ENCODE data around the gene HSCB. TPM values are rescaled to one million over a fixed set of nuclear protein-coding genes. Genes with fewer than 3 reads are reported as not detected.
"Not testable (repeated sequence)": the region's sequence is repeated elsewhere in the genome, so short reads cannot be mapped to it uniquely, and the experiment has no call there.

The HSCB gene
- total and polyA plus RNA-seq, 12 donors = 7.1 to 16.8 (median 9.0) TPM

DNA sequence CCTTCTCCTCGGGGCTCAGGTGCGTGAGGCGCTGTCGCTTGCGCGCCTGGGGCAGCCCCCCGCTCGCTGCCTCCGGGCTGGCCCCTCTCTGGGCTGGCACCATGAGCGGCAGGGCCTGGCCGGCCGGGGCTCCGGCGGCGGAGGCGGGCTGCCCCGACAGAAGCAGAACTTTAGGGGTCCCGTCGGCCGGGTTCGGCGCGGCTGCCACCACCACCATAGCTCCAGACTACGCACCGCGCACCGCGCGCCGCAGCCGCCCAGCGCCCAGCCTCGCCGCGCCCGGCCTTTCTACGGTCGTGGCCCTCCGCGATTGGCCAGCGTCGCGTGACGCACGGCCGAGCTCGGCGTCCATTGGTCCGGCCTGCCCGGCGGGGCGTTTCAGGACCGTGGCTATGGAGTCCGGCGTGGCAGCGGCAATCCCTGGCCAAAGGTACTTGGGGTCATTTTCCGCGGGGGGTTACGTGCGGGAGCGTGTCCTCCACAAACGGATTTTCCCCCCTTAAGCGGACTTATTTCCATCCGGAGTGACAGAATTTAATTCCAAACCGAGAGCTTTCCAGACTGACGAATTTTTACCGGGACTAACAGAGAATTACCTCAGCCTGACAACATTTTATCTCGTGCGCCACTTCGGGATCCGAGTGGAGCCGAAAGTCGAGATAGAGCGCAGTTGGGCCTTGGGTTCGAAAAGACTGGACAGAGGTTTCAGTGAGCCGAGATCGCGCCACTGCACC, 58.6 kb downstream of the HSCB start, which contains the start of gene XBP1:
XBP1 (minus strand) TSS at position 262 of the 734 bp plus-strand sequence.
- intact Hi-C loops (cut with DNase I) = loop anchor here in 2 of 10 donors (1.0 kb wide), 2 partner anchors 29 to 58 kb away; partner anchors contain the start of gene HSCB (in 1 of the 2)
- ATAC-seq (peak; percentile 97 to 99 (median 98)), DNase-seq (peak; percentile 93 to 96)
- Histone ChIP-seq H3K9me3 (no peaks in the 10 kb centered on the region), H3K4me3 (peak within 1 kb of the TSS; percentile 39 to 96 (median 88)), H3K27me3 (no peaks in the 10 kb centered on the region), H3K4me1 (peaks cover 11 to 62% (median 55%) of the 10 kb centered on the region in 9 donors), H3K27ac (peak within 1 kb of the TSS; percentile 93 to 100 (median 100)), H3K36me3 (peaks cover 0 to 45% (median 20%) of the 10 kb centered on the region in 9 donors)
- WGBS, 2 donors = 0% methylated on average over 75 to 78 of the region's 78 CpGs
- TF ChIP-seq, protein P1, sequence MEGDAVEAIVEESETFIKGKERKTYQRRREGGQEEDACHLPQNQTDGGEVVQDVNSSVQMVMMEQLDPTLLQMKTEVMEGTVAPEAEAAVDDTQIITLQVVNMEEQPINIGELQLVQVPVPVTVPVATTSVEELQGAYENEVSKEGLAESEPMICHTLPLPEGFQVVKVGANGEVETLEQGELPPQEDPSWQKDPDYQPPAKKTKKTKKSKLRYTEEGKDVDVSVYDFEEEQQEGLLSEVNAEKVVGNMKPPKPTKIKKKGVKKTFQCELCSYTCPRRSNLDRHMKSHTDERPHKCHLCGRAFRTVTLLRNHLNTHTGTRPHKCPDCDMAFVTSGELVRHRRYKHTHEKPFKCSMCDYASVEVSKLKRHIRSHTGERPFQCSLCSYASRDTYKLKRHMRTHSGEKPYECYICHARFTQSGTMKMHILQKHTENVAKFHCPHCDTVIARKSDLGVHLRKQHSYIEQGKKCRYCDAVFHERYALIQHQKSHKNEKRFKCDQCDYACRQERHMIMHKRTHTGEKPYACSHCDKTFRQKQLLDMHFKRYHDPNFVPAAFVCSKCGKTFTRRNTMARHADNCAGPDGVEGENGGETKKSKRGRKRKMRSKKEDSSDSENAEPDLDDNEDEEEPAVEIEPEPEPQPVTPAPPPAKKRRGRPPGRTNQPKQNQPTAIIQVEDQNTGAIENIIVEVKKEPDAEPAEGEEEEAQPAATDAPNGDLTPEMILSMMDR (IDR thresholded peaks at IDR 0.05) = no peak

DNA sequence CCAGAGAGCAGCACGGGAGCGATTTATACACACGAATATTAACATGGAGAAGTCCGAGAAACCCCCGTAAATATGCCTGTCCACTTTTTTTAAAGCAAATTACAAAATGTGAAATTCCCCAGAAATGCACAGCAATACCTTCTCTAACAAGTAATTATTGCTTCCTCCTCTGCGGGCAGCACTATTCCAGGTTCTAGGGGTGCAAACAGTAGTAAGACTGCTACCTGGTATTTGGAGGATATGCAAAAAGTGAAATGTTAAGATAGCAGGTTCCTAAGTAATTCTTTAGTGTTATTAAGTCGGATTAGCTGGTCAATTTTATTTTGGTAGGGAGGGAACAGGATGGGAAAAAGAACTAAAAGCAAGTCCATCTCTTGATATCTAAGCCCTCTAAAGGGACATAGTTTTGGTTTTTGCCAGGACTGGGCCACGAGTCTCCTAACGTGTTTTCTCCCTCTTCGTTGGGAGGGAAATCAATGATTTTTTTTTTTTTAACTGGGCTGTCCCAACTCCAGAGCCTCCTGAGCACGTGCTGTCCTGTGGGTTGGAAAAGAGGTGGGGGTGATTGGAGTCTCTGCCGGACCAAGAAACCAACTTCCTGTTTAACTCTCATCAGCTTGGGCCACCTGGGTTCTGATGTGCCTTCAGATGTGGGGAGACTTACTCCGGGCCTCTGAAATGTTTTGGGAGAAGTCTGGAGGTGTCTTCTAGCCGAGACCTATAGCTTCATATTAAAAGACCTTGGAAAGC, 60.2 kb downstream of the HSCB start:
- TF ChIP-seq, protein P1 (IDR thresholded peaks at IDR 0.05) = no peak
- H3K27ac ChIP-seq = peak overlapping the region in 5 of 10 donors; percentile 99 to 100 (median 100)
- H3K4me1 ChIP-seq = peaks cover 11 to 47% (median 40%) of the 10 kb centered on the region in 9 donors
- intact Hi-C loops (cut with DNase I) = loop anchor here in 1 of 10 donors (1.0 kb wide), 1 partner anchor 31 kb away; no protein-coding TSS in a partner anchor
- WGBS, 2 donors = 57 to 61% methylated on average over 14 of the region's 14 CpGs
- ATAC-seq (no peak), DNase-seq (peak in 1 of 2 donors; percentile 13)
- peaks cover 0 to 34% (median 9%) of the 10 kb centered on the region in 9 donors for H3K36me3 ChIP-seq
- peak overlapping the region in 8 of 10 donors; percentile 4 to 96 (median 92) for H3K4me3 ChIP-seq
- H3K9me3 ChIP-seq = no peaks in the 10 kb centered on the region
- no peaks in the 10 kb centered on the region for H3K27me3 ChIP-seq

DNA sequence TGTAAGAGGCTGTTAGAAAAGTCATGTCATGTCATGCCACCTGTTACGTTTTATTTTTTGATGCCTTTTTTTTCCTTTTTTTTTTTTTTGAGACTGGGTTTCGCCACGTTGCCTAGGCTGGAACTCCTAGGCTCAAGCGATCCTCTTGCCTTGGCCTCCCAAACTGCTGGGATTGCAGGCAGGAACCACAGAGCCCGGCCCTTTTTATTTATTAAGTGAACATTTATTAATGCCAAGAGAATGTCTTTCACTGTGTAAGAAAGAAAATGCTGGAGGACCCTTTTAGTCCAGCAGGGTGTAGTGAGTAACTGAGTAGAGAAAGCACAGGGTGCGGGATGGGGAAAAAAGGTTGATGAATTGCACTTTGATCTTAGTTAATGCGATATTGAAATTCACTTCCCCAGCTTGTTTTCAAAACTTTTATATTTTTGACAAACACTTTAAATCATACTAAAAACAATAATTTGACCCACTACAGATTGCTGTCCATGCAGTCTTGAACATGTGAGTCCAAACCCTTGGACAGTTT, 60.8 kb downstream of the HSCB start:
- Histone ChIP-seq H3K27me3 (no peaks in the 10 kb centered on the region), H3K9me3 (no peaks in the 10 kb centered on the region), H3K4me1 (peaks cover 11 to 41% (median 33%) of the 10 kb centered on the region in 9 donors), H3K4me3 (peak overlapping the region in 3 of 10 donors; percentile 4 to 96 (median 93)), H3K36me3 (peaks cover 0 to 30% (median 2%) of the 10 kb centered on the region in 9 donors), H3K27ac (peak overlapping the region in 3 of 10 donors; percentile 99 to 100 (median 100))
- ATAC-seq (no peak), DNase-seq (no peak)
- WGBS, 2 donors = 84 to 85% methylated on average over 7 of the region's 7 CpGs
- TF ChIP-seq, protein P1 (IDR thresholded peaks at IDR 0.05) = no peak
- intact Hi-C loops (cut with DNase I) = no loop called here

DNA sequence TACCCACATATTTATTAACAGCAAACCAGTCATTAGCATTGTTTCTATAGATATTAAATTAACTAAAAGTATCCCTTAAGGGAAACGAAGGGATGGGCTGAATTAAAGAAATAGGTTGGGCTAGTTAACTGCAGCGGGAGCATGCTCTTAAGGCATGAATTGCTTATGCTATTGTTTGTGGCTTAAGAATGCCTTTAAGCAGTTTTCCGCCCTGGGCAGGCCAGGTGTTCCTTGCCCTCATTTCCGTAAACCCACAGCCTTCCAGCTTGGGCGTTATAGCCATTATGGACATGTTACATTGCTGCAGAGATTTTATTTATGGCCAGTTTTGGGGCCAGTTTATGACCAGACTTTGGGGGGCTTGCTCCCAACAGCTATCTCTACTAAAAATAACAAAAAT, 63.6 kb downstream of the HSCB start:
- Histone ChIP-seq H3K36me3 (peaks cover 0 to 34% (median 0%) of the 10 kb centered on the region in 9 donors), H3K4me1 (peaks cover 4 to 50% (median 17%) of the 10 kb centered on the region in 9 donors)
- H3K9me3 ChIP-seq; H3K27ac ChIP-seq; intact Hi-C loops (cut with DNase I); ATAC-seq; DNase-seq; H3K27me3 ChIP-seq; H3K4me3 ChIP-seq: not testable (repeated sequence)
- 94 to 96% methylated on average over 5 of the region's 5 CpGs for WGBS, 2 donors

Other genes starting within 250 kb of the HSCB start
- gene TTC28, start 62.2 kb upstream of the HSCB start, total RNA-seq = 10 to 100 TPM in 9 of 10 donors, 1 to 10 TPM in 1; 9.9 to 27.7 (median 20.9) TPM
- 1 to 10 TPM; 2.1 to 6.4 TPM for gene TTC28, start 62.2 kb upstream of the HSCB start, polyA plus RNA-seq
- 1 to 10 TPM in 7 of 10 donors, under 1 TPM in 3; 0.74 to 8.0 (median 1.6) TPM for gene CHEK2, start 219 bp upstream of the HSCB start, total RNA-seq
- gene CHEK2, start 219 bp upstream of the HSCB start, polyA plus RNA-seq = 1 to 10 TPM; 2.8 to 6.1 TPM
- 10 to 100 TPM in 7 of 10 donors, 1 to 10 TPM in 3; 7.7 to 15.0 (median 11.5) TPM for gene CCDC117, start 30.7 kb downstream of the HSCB start, total RNA-seq
- 1 to 10 TPM; 5.9 to 9.4 TPM for gene CCDC117, start 30.7 kb downstream of the HSCB start, polyA plus RNA-seq
- 100 to 1,000 TPM in 2 of 10 donors, 10 to 100 TPM in 8; 56.5 to 140 (median 67.9) TPM for gene XBP1, start 58.5 kb downstream of the HSCB start, total RNA-seq
- 100 to 1,000 TPM in 1 of 2 donors, 10 to 100 TPM in 1; 22.5 to 138 TPM for gene XBP1, start 58.5 kb downstream of the HSCB start, polyA plus RNA-seq
- 1 to 10 TPM; 4.4 to 7.7 (median 6.3) TPM for gene ZNRF3, start 141.5 kb downstream of the HSCB start, total RNA-seq
- 1 to 10 TPM; 1.8 to 2.2 TPM for gene ZNRF3, start 141.5 kb downstream of the HSCB start, polyA plus RNA-seq

All from heart right ventricle (tissue), 16 donors.